HUES48 (cell line): ENCODE results near the gene ACOT11.

ENCODE experiments used
- H3K27ac ChIP-seq: one replicate; pipeline ENCODE4 v1.7.0; 2013; ENCODE audit warnings: low read depth, low read length, inconsistent platforms
- H3K27me3 ChIP-seq: 2 replicates; pipeline ENCODE4 v1.6.1; 2013; ENCODE audit warnings: mild to moderate bottlenecking, low read length; ENCODE audit not compliant: control insufficient read depth, insufficient read depth
- H3K36me3 ChIP-seq: 2 replicates; pipeline ENCODE4 v1.6.1; 2013; ENCODE audit warnings: low read length; ENCODE audit not compliant: control insufficient read depth, insufficient read depth
- H3K4me1 ChIP-seq: 2 replicates; pipeline ENCODE4 v1.6.1; 2013; ENCODE audit warnings: mild to moderate bottlenecking, low read length; ENCODE audit not compliant: control insufficient read depth, insufficient read depth
- H3K4me3 ChIP-seq: 2 replicates; pipeline ENCODE4 v1.5.1; 2013; ENCODE audit warnings: mild to moderate bottlenecking, low read depth, low read length
- H3K9ac ChIP-seq: 2 replicates; pipeline ENCODE4 v1.6.1; 2013; ENCODE audit warnings: mild to moderate bottlenecking, low read depth, low read length, moderate library complexity
- H3K9me3 ChIP-seq: 2 replicates; pipeline ENCODE4 v1.6.1; 2013; ENCODE audit warnings: low read length; ENCODE audit not compliant: control insufficient read depth, insufficient read depth

ACOT11 gene

DNA sequence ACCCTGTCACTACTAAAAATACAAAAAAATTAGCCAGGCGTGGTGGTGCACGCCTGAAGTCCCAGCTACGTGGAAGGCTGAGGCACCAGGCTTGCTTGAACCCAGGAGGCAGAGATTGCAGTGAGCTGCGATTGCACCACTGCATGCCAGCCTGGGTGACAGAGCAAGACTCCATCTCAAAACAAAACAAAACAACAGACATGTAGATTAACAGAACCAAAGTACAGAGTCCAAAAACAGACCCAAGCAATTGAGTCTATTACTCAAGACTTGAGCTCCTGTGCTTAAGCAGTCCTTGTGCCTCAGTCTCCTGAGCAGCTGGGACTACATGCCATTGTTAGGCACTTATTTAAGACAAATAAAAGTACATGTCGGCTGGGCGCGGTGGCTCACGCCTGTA lies 9.5 kb upstream of the ACOT11 start:
- no peak overlapping the region for H3K27ac ChIP-seq
- peaks cover 18% of the 10 kb centered on the region for H3K4me1 ChIP-seq
- no peaks in the 10 kb centered on the region for H3K9me3 ChIP-seq
- H3K4me3 ChIP-seq: no peak overlapping the region
- H3K9ac ChIP-seq: no peak overlapping the region
- no peaks in the 10 kb centered on the region for H3K36me3 ChIP-seq
- no peaks in the 10 kb centered on the region for H3K27me3 ChIP-seq

DNA sequence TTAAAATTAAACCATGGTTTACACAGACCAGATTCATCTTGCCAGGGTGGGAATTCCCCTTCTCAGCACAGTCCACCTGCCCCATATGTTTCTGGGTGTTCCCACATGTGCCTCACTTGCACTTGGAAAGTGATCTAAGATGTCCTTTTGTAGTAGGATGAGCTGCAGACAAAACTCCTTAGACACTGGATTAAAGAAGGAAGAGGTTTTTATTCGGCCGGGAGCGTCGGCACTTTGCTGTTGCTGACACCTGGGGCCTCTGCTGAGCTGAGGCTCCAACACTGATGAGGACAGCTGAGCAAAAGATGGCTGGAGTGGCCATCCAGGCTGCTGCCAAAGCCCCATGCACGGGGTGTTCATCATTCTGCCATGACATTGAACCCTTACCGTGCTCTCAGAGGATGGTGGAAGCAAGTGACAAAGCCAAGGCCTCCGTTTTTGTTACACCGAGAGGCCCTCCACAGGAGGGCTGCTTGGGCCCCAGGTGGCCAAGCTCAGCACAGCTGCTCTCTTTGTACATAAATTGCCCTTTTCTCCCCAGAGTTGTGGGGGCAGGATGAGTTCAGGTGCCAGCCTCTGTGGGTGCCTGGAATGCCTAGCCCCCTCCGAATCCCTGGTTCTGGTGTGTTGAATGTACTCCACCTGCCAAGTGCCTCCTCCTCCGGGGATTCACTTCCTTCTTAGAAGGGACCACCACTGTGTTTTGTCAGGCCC lies 7.3 kb upstream of the ACOT11 start:
- Histone ChIP-seq H3K9ac (no peak overlapping the region), H3K4me1 (peaks cover 18% of the 10 kb centered on the region), H3K4me3 (no peak overlapping the region), H3K27me3 (no peaks in the 10 kb centered on the region), H3K9me3 (no peaks in the 10 kb centered on the region), H3K27ac (no peak overlapping the region), H3K36me3 (no peaks in the 10 kb centered on the region)

DNA sequence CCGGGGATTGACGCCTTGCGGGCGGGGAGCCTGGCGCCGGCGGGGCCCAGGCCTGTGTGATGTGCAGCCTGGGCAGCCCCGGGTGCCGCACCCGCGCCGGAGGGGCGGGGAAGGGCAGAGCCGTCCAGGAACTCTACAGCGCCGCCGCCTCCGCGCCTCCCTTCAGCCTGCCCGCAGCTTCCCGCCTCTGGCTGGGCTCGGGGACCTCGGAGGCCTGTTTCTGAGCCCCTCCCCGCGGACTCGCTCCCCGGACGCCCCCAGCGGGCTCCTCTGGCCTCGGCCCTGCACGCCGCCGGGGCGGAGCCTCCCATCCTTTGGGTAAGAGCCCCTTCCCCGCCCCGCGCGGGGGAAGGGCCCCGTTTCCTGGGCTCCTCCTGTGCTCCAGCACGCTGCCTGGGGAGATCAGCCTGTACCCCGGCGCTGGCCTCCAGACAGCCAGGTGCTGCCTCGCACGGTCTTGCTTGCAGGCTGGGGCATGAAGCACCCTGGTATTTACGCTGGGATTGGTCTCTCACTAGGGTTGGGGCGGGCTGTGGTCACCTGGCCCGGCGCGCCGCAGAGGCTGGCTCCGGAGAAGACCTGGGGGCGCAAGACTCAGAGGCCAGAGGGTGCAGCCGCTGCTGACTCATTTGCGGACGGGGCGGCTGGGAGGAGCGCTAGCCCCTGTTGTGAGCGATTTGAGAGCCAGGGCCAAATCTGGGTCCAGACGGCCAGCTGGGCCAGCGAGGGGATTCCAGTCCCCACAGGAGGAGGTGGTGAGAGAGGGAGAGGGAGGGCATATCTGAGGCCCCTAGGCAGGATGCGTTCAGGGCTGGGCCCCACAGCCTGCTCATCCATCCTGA lies 5.7 kb upstream of the ACOT11 start:
- Histone ChIP-seq H3K36me3 (no peaks in the 10 kb centered on the region), H3K9ac (peak overlapping the region; percentile 67), H3K27me3 (no peaks in the 10 kb centered on the region), H3K4me1 (peaks cover 18% of the 10 kb centered on the region), H3K9me3 (no peaks in the 10 kb centered on the region), H3K27ac (peak overlapping the region; percentile 92), H3K4me3 (peak overlapping the region; percentile 60)

DNA sequence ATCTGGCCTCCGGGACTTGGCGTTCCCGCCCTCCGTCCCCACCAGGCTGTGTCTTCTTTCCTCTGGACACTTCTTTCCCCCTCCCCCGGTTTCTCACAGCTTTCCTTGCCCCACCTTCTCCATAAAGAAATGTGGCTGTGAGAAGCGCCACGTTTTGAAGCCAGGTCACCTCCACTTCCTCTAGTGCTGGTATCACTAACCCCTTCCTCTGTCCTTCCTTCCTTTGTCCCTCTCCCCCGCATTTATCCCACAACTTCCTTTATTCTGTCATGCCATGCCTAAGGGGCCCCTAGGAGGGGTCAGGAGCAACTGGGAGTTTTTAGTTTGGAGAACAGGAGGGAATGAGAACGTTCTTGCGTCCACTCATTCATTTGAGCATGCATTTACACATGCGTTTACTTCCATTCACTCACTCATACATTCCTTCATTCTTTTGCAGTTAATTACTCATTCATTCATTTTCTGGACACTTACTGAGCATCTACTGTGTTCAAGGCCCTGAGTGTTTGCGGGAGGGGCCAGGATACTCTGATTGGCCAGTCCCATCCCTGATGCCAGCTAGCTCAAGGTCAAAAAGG lies 5.0 kb upstream of the ACOT11 start:
- peaks cover 18% of the 10 kb centered on the region for H3K4me1 ChIP-seq
- H3K27me3 ChIP-seq: no peaks in the 10 kb centered on the region
- H3K27ac ChIP-seq: peak overlapping the region; percentile 92
- H3K36me3 ChIP-seq: no peaks in the 10 kb centered on the region
- H3K9me3 ChIP-seq: no peaks in the 10 kb centered on the region
- peak overlapping the region; percentile 67 for H3K9ac ChIP-seq
- peak overlapping the region; percentile 60 for H3K4me3 ChIP-seq

DNA sequence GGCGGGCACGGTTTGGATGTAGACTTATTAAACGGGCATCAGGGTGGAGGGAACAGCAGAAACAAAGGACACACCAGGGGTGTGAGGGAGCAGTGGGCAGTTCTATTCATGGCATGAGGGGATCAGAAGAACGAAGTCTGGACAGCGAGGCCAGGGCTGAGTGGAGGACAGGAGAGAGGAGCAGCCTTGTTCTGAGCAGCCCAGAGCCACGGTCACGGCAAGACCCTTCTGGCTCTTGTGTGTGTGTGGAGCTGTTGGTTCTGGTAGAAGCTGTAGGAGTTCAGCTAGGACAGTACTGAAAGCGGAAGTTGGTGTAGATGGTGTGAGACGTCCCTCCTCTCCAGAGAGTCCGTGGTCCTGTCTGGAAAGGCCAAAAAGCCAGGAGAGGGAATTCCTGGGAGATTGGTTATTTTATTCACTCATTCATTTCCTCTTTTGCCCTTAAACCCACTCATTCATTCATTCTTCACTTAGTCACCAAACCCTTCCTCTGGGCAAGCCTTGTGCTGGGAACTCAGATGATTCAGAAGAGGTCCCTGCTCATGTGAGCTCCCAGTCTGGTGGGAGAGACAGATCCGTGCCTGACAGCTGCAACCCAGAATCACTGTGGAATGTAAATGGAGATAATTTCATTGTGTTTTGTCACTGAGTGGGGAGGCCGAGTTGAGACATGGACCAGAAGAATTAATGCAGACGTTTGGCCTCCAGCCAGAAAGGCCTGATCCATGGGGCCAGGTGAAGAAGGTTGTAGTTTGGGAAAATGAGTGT lies 4.1 kb upstream of the ACOT11 start:
- H3K4me1 ChIP-seq: peaks cover 22% of the 10 kb centered on the region

DNA sequence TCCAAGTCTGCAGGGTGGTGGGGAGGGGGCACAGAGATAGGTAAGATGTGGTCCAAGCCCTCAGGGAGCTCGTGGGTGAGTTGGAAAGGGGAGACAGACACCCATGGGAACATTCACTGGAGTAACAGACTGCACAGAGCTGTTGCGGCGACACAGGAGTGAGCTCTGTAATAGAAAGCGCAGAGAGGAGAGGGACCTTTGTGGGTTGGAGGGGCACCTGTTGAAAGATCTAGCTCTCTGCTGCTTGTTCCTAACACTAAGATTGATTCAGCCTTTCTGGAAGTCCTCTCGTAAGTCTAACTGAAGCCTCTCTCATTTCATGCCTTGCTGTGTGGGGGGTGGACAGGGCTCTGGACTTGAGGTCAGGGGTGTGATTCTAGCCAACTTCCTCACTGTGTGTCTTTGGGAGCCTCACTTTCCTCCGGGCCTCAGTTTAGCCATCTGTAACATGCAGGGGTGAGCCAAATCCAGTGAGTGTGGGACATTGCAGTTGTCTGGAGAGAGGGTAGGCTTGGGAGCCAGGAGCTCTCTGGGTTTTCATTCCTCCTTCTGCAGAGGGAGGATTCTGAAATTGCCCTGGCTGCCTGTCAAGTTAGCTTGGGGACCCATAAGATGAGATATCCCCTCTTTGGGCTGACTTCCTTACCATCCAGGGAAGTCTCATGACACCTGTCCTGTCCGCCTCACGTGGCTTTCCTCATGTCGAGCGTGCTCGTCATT lies 2.0 kb upstream of the ACOT11 start:
- Histone ChIP-seq H3K27ac (no peak overlapping the region), H3K9me3 (no peaks in the 10 kb centered on the region), H3K9ac (no peak overlapping the region), H3K4me3 (no peak overlapping the region), H3K27me3 (no peaks in the 10 kb centered on the region), H3K36me3 (no peaks in the 10 kb centered on the region), H3K4me1 (peaks cover 15% of the 10 kb centered on the region)

More for the DNA sequence above, 4.1 kb upstream of the ACOT11 start:
- Histone ChIP-seq H3K9me3 (no peaks in the 10 kb centered on the region), H3K27me3 (no peaks in the 10 kb centered on the region), H3K9ac (no peak overlapping the region), H3K27ac (no peak overlapping the region), H3K36me3 (no peaks in the 10 kb centered on the region), H3K4me3 (no peak overlapping the region)

DNA sequence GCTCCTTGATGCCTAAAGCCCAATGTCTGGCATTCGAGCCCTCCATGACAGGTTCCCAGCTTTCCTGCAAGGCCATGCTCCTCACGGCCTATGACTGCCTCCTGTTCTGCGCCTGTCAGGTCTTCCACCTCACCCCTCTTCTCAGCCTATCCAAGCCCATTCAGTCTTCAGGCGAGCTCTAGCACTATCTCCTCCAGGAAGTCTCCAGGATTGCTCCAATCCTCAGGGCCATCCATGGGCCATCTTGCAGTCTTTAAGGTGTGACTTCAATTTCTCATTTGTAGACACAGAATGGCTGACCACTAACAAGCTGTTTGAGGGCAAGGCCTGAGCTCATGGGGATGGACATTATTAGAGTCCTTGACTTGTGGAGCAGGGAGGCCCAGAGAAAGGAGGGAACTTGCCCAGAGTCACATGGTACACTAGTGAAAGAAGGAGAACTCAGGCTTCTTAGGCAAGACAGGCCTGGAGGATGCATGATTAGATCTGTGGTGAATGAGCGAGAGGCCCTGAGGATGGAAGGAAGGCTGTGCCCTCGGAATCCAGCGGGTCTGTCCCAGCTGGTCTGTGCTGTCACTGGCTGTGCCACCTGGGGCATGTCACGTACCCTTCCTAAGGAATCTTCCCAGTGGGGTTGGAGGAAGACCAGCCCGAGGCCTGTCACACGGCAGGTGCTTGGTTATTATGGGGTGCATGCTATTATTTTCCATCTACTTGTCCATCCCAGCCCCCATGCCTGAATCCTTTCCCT lies 1.2 kb upstream of the ACOT11 start:
- peaks cover 11% of the 10 kb centered on the region for H3K4me1 ChIP-seq
- no peaks in the 10 kb centered on the region for H3K36me3 ChIP-seq
- H3K9me3 ChIP-seq: no peaks in the 10 kb centered on the region
- no peak overlapping the region for H3K4me3 ChIP-seq
- no peaks in the 10 kb centered on the region for H3K27me3 ChIP-seq
- H3K27ac ChIP-seq: no peak overlapping the region
- no peak overlapping the region for H3K9ac ChIP-seq

DNA sequence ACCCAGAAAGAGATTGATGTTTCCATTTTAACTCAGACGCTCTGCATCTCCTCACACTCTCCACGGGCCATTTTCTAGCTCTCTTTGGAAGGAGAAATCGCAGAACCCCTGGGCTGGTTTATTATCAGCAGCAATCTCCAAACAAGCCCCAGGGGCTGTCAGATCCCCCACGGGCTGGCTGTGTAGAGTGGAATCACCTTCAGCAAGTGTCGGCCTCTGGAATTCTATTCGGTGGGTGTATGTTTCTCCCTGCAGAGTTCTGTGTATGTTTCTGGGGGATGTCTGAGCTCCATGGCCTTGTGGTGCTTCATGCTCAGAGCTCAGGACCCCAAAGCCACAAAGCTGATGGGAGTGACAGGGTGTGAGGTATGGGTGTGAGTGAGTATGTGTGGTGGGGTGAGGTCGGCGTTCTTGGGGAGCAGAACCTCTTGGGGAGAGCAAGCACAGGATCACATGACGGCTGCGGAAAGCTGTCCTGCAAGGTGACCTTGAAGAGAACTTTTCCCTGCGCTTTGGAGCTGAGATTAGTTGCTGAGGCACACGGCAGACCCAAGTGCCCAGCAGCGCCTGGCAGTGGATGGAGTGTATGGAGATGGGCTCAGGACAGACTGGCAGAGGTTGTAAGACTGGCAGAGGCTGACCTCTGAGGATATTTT lies 489 bp downstream of the ACOT11 start:
- H3K4me1 ChIP-seq: peaks cover 4% of the 10 kb centered on the region; the same call in 1 of the 2 replicates
- no peak overlapping the region for H3K27ac ChIP-seq
- no peak overlapping the region for H3K9ac ChIP-seq
- H3K36me3 ChIP-seq: no peaks in the 10 kb centered on the region
- no peak overlapping the region for H3K4me3 ChIP-seq
- H3K9me3 ChIP-seq: no peaks in the 10 kb centered on the region
- H3K27me3 ChIP-seq: no peaks in the 10 kb centered on the region

DNA sequence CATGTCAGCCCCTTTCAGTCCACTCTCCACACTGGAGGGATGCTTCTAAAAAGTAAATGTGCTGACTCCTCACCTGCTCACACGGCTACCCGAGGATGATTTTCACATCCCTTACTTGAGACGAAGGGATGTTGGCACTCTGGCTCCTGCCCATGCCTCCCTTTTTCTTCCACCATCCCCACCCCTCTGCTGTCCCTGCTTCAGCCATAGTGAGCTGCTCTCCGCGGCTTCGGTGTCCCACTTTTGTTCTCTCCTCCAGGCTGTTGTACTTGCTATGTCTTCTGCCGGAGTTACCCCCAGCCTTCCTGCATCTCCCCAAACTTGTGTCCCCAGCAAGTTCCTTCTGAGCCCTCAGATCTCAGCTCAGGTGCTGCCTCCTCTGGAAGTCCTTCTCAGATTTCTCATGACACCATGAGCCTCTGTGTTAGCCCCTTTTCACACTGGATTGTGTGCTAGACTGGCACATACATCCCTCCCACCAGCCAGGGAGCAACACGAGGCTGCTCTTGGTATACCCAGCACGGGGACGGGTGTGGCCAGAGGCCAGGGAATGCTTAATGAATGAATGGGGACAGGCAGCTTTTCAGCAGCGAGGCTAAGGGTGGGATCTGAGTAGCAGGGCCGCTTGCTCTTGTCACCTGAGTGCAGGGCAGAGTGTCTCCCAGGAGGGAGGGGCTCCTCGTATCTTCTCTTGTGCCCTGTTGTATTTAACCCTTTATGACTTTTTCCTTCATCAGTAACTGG lies 1.3 kb downstream of the ACOT11 start:
- H3K4me1 ChIP-seq: peaks cover 4% of the 10 kb centered on the region; the same call in 1 of the 2 replicates
- no peak overlapping the region for H3K4me3 ChIP-seq
- H3K27me3 ChIP-seq: no peaks in the 10 kb centered on the region
- H3K9me3 ChIP-seq: no peaks in the 10 kb centered on the region
- no peak overlapping the region for H3K9ac ChIP-seq
- H3K27ac ChIP-seq: no peak overlapping the region
- H3K36me3 ChIP-seq: no peaks in the 10 kb centered on the region
